NT2/D1 (cell line): ENCODE measurements around the gene ARPC2.

Source experiments
- YY1 ChIP-seq: IDR thresholded peaks from 2 replicates; pipeline ENCODE4 v1.6.1; 2011; ENCODE audit not compliant: insufficient read length, insufficient read depth
- ZNF274 ChIP-seq: IDR thresholded peaks from 2 replicates; pipeline ENCODE4 v1.6.1; 2011; ENCODE audit warnings: mild to moderate bottlenecking, low read depth, low read length

DNA sequence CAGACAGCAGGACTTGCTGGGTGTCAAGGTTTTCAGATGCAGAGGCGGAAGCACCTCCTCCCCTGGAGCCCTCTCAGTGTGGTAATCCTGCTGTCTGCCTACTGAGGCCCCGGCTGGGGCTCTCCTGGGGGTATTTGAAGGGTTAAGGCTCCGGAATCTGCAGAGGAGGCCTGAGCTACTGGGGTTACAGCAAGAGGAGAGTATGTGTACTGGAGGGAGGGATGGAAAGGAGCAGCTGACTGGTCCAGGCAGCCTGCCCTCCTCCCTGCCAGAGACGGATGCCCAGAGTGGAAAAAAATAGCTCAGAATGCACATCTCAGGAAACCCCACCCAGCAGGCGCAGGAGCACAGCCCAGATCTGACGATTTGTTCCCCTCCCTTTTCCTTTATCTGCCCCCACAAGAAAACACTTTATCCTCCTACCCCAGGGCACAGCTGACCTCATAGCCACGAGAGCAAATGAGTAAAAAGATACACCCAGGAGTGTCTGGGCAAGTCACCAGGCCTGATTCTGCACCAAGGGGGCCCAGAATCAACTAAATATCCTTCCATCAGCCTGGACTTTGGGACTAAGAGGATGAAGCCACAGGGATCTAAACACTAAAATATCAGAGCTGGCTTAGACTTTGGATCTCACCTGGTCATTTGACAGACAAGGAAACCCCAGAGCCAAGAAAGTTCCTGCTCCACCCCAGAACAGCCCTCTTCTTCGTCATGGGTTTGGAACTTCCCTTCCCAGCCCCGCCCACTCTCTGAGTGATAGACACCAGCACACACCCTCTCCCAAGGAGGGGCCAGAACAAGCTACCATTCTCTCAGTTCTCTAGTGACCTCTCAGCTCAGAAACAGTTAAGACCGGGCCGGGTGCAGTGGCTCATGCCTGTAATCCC lies 69.8 kb downstream of the ARPC2 start:
- TF ChIP-seq YY1 (no peak), ZNF274 (no peak)
